ENCODE results near the gene PSMA8.
"Not testable (repeated sequence)": the region's sequence is repeated elsewhere in the genome, so short reads cannot be mapped to it uniquely, and the experiment has no call there.

PSMA8 gene

DNA sequence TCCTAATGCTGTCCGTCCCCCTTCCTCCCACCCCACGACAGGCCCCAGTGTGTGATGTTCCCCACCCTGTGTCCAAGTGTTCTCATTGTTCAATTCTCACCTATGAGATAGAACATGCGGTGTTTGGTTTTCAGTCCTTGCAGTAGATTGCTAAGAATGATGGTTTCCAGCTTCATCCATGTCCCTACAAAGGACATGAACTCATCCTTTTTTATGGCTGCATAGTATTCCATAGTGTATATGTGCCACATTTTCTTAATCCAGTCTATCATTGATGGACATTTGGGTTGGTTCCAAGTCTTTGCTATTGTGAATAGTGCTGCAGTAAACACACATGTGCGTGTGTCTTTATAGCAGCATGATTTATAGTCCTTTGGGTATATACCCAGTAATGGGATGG, 105.0 kb downstream of the PSMA8 start:
- not testable (repeated sequence) for DNase-seq

DNA sequence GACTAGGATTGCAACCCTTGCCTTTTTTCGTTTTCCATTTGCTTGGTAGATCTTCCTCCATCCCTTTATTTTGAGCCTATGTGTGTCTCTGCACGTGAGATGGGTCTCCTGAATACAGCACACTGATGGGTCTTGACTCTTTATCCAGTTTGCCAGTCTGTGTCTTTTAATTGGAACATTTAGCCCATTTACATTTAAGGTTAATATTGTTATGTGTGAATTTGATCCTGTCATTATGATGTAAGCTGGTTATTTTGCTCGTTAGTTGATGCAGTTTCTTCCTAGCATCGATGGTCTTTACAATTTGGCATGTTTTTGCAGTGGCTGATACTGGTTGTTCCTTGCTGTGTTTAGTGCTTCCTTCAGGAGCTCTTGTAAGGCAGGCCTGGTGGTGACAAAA, 108.7 kb downstream of the PSMA8 start:
- DNase-seq: not testable (repeated sequence)
